ENCODE results near the gene MAST1. TPM values are rescaled to one million over a fixed set of nuclear protein-coding genes. Genes with fewer than 3 reads are reported as not detected.

MAST1 gene
- total and polyA plus RNA-seq, 2 donors from 2014 or later, result 0.35 to 0.39 TPM

DNA sequence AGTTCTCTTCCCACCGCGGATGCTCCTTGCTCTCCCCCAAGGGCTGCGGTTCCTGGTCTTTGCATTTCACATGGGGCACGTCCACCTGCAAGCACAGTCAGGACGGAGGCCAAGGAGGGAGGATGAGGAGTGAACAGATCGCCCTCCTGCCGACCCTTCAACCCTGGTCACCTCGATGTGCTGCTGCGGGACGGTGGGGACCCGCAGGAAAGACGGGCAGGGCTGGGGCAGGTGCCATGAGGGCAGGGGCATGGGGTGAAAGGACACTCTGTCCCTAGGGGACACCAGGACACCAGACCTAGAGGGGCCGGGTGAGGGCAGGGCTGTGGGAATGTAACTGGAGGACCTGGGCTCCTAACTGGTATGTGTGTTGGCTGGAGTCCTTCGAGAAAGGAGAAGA is 79.9 kb downstream of the MAST1 start:
- TF ChIP-seq, protein P1, sequence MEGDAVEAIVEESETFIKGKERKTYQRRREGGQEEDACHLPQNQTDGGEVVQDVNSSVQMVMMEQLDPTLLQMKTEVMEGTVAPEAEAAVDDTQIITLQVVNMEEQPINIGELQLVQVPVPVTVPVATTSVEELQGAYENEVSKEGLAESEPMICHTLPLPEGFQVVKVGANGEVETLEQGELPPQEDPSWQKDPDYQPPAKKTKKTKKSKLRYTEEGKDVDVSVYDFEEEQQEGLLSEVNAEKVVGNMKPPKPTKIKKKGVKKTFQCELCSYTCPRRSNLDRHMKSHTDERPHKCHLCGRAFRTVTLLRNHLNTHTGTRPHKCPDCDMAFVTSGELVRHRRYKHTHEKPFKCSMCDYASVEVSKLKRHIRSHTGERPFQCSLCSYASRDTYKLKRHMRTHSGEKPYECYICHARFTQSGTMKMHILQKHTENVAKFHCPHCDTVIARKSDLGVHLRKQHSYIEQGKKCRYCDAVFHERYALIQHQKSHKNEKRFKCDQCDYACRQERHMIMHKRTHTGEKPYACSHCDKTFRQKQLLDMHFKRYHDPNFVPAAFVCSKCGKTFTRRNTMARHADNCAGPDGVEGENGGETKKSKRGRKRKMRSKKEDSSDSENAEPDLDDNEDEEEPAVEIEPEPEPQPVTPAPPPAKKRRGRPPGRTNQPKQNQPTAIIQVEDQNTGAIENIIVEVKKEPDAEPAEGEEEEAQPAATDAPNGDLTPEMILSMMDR (IDR thresholded peaks at IDR 0.05; ENCODE audit: borderline replicate concordance, extremely low read depth, insufficient read depth), result no peak
- Histone ChIP-seq H3K9me3 (ENCODE audit: control insufficient read depth in 2 of 3, insufficient read depth in 1 of 3, low read length in 3 of 3) (no peaks in the 10 kb centered on the region), H3K4me3 (ENCODE audit: low read length in 3 of 3) (no peak overlapping the region), H3K4me1 (ENCODE audit: control insufficient read depth in 2 of 3, insufficient read depth in 2 of 3, low read depth in 1 of 3, low read length in 3 of 3) (peaks cover 0 to 5% (median 4%) of the 10 kb centered on the region in 3 donors), H3K27me3 (ENCODE audit: control insufficient read depth, insufficient read depth, low read length) (no peaks in the 10 kb centered on the region), H3K9ac (ENCODE audit: low read length in 3 of 3) (no peak overlapping the region), H3K36me3 (ENCODE audit: control insufficient read depth in 2 of 3, insufficient read depth in 3 of 3, low read length in 3 of 3) (peaks cover 0 to 10% (median 10%) of the 10 kb centered on the region in 3 donors), H3K27ac (ENCODE audit: low read depth in 2 of 2, low read length in 2 of 2) (no peak overlapping the region)
- intact Hi-C loops (cut with DNase I), result no loop called here
- FAIRE-seq (no peak), DNase-seq (no peak)

DNA sequence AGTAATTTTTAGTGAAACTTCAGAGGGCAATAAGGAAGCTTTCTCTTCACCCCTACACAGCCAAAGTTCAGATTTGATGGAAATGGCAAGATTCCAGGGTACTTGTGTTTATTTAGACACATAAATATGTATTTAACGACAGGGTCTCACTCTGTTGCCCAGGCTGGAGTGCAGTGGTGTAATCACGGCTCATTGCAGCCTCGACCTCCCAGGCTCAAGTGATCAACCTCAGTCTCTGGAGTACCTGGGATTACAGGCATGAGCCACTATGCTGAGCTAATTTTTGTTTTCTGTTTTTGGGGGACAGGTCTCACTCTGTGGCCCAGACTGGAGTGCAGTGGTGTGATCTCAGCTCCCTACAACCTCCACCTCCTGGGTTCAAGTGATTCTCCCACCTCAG is 82.7 kb downstream of the MAST1 start:
- Histone ChIP-seq H3K36me3 (ENCODE audit: control insufficient read depth in 2 of 3, insufficient read depth in 3 of 3, low read length in 3 of 3) (peaks cover 2 to 28% (median 19%) of the 10 kb centered on the region in 3 donors), H3K4me1 (ENCODE audit: control insufficient read depth in 2 of 3, insufficient read depth in 2 of 3, low read depth in 1 of 3, low read length in 3 of 3) (peaks cover 0 to 3% (median 0%) of the 10 kb centered on the region in 3 donors), H3K27me3 (ENCODE audit: control insufficient read depth, insufficient read depth, low read length) (no peaks in the 10 kb centered on the region), H3K27ac (ENCODE audit: low read depth in 2 of 2, low read length in 2 of 2) (no peak overlapping the region), H3K4me3 (ENCODE audit: low read length in 3 of 3) (no peak overlapping the region), H3K9ac (ENCODE audit: low read length in 3 of 3) (no peak overlapping the region), H3K9me3 (ENCODE audit: control insufficient read depth in 2 of 3, insufficient read depth in 1 of 3, low read length in 3 of 3) (no peaks in the 10 kb centered on the region)
- intact Hi-C loops (cut with DNase I), result no loop called here
- DNase-seq, result no peak
- FAIRE-seq, result no peak
- TF ChIP-seq, protein P1 (IDR thresholded peaks at IDR 0.05; ENCODE audit: borderline replicate concordance, extremely low read depth, insufficient read depth), result no peak

DNA sequence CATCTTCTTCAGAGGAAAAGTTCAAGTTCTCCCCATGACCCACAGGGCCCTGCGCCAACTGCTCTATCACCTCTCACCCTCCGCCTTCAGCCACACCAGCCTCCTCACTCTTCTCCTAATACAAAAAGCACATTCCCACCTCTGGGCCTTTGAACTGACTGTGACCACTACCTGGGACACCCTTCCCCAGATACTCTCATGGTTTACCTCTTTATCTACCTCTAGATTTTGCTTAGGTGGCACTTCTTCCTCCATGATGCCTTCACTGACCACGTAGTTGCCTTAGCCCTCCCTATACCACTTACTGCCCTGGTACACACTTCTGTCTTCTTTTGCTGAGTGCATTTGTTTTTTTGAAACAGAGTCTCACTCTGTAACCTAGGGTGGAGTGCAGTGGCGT is 84.6 kb downstream of the MAST1 start:
- no peaks in the 10 kb centered on the region for H3K27me3 ChIP-seq (ENCODE audit: control insufficient read depth, insufficient read depth, low read length)
- H3K4me3 ChIP-seq (ENCODE audit: low read length in 3 of 3), result no peak overlapping the region
- no peak overlapping the region for H3K27ac ChIP-seq (ENCODE audit: low read depth in 2 of 2, low read length in 2 of 2)
- H3K36me3 ChIP-seq (ENCODE audit: control insufficient read depth in 2 of 3, insufficient read depth in 3 of 3, low read length in 3 of 3), result peaks cover 6 to 34% (median 27%) of the 10 kb centered on the region in 3 donors
- H3K9me3 ChIP-seq (ENCODE audit: control insufficient read depth in 2 of 3, insufficient read depth in 1 of 3, low read length in 3 of 3), result no peaks in the 10 kb centered on the region
- peaks cover 0 to 3% (median 0%) of the 10 kb centered on the region in 3 donors for H3K4me1 ChIP-seq (ENCODE audit: control insufficient read depth in 2 of 3, insufficient read depth in 2 of 3, low read depth in 1 of 3, low read length in 3 of 3)
- FAIRE-seq (no peak), DNase-seq (no peak)
- intact Hi-C loops (cut with DNase I), result no loop called here
- TF ChIP-seq, protein P1 (IDR thresholded peaks at IDR 0.05; ENCODE audit: borderline replicate concordance, extremely low read depth, insufficient read depth), result no peak
- no peak overlapping the region for H3K9ac ChIP-seq (ENCODE audit: low read length in 3 of 3)

Small RNAs within 50 kb of the gene (microRNA-seq; reads per million reads assigned to microRNA genes)
- gene MIR5695 (not detected), gene MIR6794 (not detected)

Other genes with a start within 250 kb of the MAST1 start
- 14.3 TPM for gene ZNF490, start 227.7 kb upstream of the MAST1 start, total RNA-seq
- 1.0 TPM for gene ZNF490, start 227.7 kb upstream of the MAST1 start, polyA plus RNA-seq (ENCODE audit: insufficient read depth, low read depth, low replicate concordance)
- gene ZNF791, start 227.6 kb upstream of the MAST1 start, total RNA-seq, result 34.7 TPM
- 6.5 TPM for gene ZNF791, start 227.6 kb upstream of the MAST1 start, polyA plus RNA-seq (ENCODE audit: insufficient read depth, low read depth, low replicate concordance)
- gene MAN2B1, start 171.8 kb upstream of the MAST1 start, total RNA-seq, result 90.5 TPM
- 63.9 TPM for gene MAN2B1, start 171.8 kb upstream of the MAST1 start, polyA plus RNA-seq (ENCODE audit: insufficient read depth, low read depth, low replicate concordance)
- 10.5 TPM for gene WDR83, start 171.7 kb upstream of the MAST1 start, total RNA-seq
- 21.2 TPM for gene WDR83, start 171.7 kb upstream of the MAST1 start, polyA plus RNA-seq (ENCODE audit: insufficient read depth, low read depth, low replicate concordance)
- gene DHPS, start 156.6 kb upstream of the MAST1 start, total RNA-seq, result 75.9 TPM
- gene DHPS, start 156.6 kb upstream of the MAST1 start, polyA plus RNA-seq (ENCODE audit: insufficient read depth, low read depth, low replicate concordance), result 61.3 TPM
- gene GNG14, start 150.5 kb upstream of the MAST1 start, total RNA-seq, result not detected
- gene GNG14, start 150.5 kb upstream of the MAST1 start, polyA plus RNA-seq (ENCODE audit: insufficient read depth, low read depth, low replicate concordance), result not detected
- gene FBXW9, start 141.9 kb upstream of the MAST1 start, total RNA-seq, result 11.4 TPM
- gene FBXW9, start 141.9 kb upstream of the MAST1 start, polyA plus RNA-seq (ENCODE audit: insufficient read depth, low read depth, low replicate concordance), result 14.9 TPM
- 62.7 TPM for gene TNPO2, start 114.6 kb upstream of the MAST1 start, total RNA-seq
- 20.5 TPM for gene TNPO2, start 114.6 kb upstream of the MAST1 start, polyA plus RNA-seq (ENCODE audit: insufficient read depth, low read depth, low replicate concordance)
- gene TRIR, start 103.8 kb upstream of the MAST1 start, total RNA-seq, result 135 TPM
- 321 TPM for gene TRIR, start 103.8 kb upstream of the MAST1 start, polyA plus RNA-seq (ENCODE audit: insufficient read depth, low read depth, low replicate concordance)
- gene GET3, start 101.0 kb upstream of the MAST1 start, total RNA-seq, result 71.3 TPM
- 132 TPM for gene GET3, start 101.0 kb upstream of the MAST1 start, polyA plus RNA-seq (ENCODE audit: insufficient read depth, low read depth, low replicate concordance)
- gene BEST2, start 86.7 kb upstream of the MAST1 start, total RNA-seq, result not detected
- gene BEST2, start 86.7 kb upstream of the MAST1 start, polyA plus RNA-seq (ENCODE audit: insufficient read depth, low read depth, low replicate concordance), result not detected
- gene HOOK2, start 63.0 kb upstream of the MAST1 start, total RNA-seq, result 58.1 TPM
- gene HOOK2, start 63.0 kb upstream of the MAST1 start, polyA plus RNA-seq (ENCODE audit: insufficient read depth, low read depth, low replicate concordance), result 41.8 TPM
- 128 TPM for gene JUNB, start 47.0 kb upstream of the MAST1 start, total RNA-seq
- 142 TPM for gene JUNB, start 47.0 kb upstream of the MAST1 start, polyA plus RNA-seq (ENCODE audit: insufficient read depth, low read depth, low replicate concordance)
- 171 TPM for gene PRDX2, start 36.7 kb upstream of the MAST1 start, total RNA-seq
- gene PRDX2, start 36.7 kb upstream of the MAST1 start, polyA plus RNA-seq (ENCODE audit: insufficient read depth, low read depth, low replicate concordance), result 664 TPM
- gene THSD8, start 36.4 kb upstream of the MAST1 start, total RNA-seq, result 3.2 TPM
- 10.0 TPM for gene THSD8, start 36.4 kb upstream of the MAST1 start, polyA plus RNA-seq (ENCODE audit: insufficient read depth, low read depth, low replicate concordance)
- 7.9 TPM for gene RNASEH2A, start 31.9 kb upstream of the MAST1 start, total RNA-seq
- gene RNASEH2A, start 31.9 kb upstream of the MAST1 start, polyA plus RNA-seq (ENCODE audit: insufficient read depth, low read depth, low replicate concordance), result 1.3 TPM
- gene RTBDN, start 3.9 kb upstream of the MAST1 start, total RNA-seq, result not detected
- not detected for gene RTBDN, start 3.9 kb upstream of the MAST1 start, polyA plus RNA-seq (ENCODE audit: insufficient read depth, low read depth, low replicate concordance)
- 34.7 TPM for gene DNASE2, start 42.9 kb downstream of the MAST1 start, total RNA-seq
- 50.9 TPM for gene DNASE2, start 42.9 kb downstream of the MAST1 start, polyA plus RNA-seq (ENCODE audit: insufficient read depth, low read depth, low replicate concordance)
- not detected for gene KLF1, start 48.7 kb downstream of the MAST1 start, total RNA-seq
- gene KLF1, start 48.7 kb downstream of the MAST1 start, polyA plus RNA-seq (ENCODE audit: insufficient read depth, low read depth, low replicate concordance), result not detected
- gene GCDH, start 52.6 kb downstream of the MAST1 start, total RNA-seq, result 21.9 TPM
- gene GCDH, start 52.6 kb downstream of the MAST1 start, polyA plus RNA-seq (ENCODE audit: insufficient read depth, low read depth, low replicate concordance), result 45.6 TPM
- gene SYCE2, start 80.8 kb downstream of the MAST1 start, total RNA-seq, result not detected
- gene SYCE2, start 80.8 kb downstream of the MAST1 start, polyA plus RNA-seq (ENCODE audit: insufficient read depth, low read depth, low replicate concordance), result not detected
- 48.0 TPM for gene FARSA, start 95.2 kb downstream of the MAST1 start, total RNA-seq
- 58.2 TPM for gene FARSA, start 95.2 kb downstream of the MAST1 start, polyA plus RNA-seq (ENCODE audit: insufficient read depth, low read depth, low replicate concordance)
- 1,087 TPM for gene CALR, start 100.1 kb downstream of the MAST1 start, total RNA-seq
- 1,037 TPM for gene CALR, start 100.1 kb downstream of the MAST1 start, polyA plus RNA-seq (ENCODE audit: insufficient read depth, low read depth, low replicate concordance)
- 79.2 TPM for gene RAD23A, start 107.3 kb downstream of the MAST1 start, total RNA-seq
- 105 TPM for gene RAD23A, start 107.3 kb downstream of the MAST1 start, polyA plus RNA-seq (ENCODE audit: insufficient read depth, low read depth, low replicate concordance)
- gene GADD45GIP1, start 118.7 kb downstream of the MAST1 start, total RNA-seq, result 18.4 TPM
- gene GADD45GIP1, start 118.7 kb downstream of the MAST1 start, polyA plus RNA-seq (ENCODE audit: insufficient read depth, low read depth, low replicate concordance), result 71.3 TPM
- not detected for gene DAND5, start 131.1 kb downstream of the MAST1 start, total RNA-seq
- not detected for gene DAND5, start 131.1 kb downstream of the MAST1 start, polyA plus RNA-seq (ENCODE audit: insufficient read depth, low read depth, low replicate concordance)
- gene NFIX, start 157.0 kb downstream of the MAST1 start, total RNA-seq, result 65.0 TPM
- 4.3 TPM for gene NFIX, start 157.0 kb downstream of the MAST1 start, polyA plus RNA-seq (ENCODE audit: insufficient read depth, low read depth, low replicate concordance)